Stimulated activated CD4-positive, alpha-beta T cell treated with anti-CD3 and anti-CD28 coated beads, Interleukin-12 subunit alpha, Interleukin-12 subunit beta, amount 100 ng/mL, for 48 hours (primary cell): Measurements from ENCODE around the gene SKI.
"Not testable (repeated sequence)": the region's sequence is repeated elsewhere in the genome, so short reads cannot be mapped to it uniquely, and the experiment has no call there.

Source experiments
- DNase-seq, 3 donors: peaks; one replicate each; pipeline ENCODE4 v3.0.0-alpha.2; 2020; ENCODE audit warnings: low read depth in 2 of 3, low spot score in 1 of 3

SKI gene

DNA sequence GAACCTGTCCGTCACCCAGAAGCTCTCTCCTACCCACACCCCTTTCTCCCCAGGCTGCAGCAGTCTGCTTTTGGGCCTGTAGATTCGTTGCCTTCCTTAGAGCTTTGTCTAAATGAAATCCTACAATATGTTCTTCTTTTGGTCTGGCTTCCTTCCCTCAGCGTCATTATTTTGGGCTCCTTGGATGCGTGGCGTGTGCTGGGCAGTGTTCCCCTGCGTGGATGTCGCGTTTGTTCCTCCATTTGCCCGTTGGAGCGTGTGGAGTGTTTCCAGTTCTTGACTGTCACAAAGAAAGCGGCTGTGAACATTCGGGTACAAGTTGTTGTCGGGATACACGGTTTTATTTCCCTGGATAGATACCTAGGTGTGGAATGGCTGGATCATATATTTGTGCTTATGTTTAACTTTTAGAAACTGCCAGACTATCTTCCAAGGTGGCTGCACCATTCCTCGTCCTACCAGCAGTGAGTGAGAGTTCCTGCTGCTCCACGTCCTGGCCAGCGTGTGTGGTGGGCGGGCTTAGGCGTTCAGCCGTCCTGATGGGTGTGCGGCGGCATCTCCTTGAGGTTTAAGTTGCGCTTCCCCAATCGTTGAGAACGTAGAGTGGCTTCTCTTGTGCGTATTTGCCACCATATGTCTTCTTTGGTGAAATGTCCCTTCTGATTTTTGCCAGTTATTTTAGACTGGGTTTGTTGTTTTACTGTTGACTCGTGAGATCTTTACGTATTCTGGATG, 31.7 kb downstream of the SKI start:
- no peak for DNase-seq

DNA sequence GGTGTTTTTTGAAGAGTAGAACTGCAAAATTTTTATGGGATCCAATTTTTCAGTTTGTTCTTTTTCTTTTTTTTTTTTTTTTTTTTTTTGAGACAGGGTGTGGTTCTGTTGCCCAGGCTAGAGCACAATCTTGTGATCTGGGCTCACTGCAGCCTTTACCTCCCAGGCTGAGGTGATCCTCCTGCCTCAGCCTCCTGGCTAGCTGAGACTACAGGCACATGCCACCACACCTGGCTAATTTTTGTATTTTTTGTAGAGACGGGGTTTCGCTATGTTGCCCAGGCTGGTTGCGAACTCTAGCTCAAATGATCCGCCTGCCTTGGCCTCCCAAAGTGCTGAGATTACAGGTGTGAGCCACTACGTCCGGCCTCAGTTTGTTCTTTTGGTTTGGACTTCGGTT, 32.4 kb downstream of the SKI start:
- not testable (repeated sequence) for DNase-seq

DNA sequence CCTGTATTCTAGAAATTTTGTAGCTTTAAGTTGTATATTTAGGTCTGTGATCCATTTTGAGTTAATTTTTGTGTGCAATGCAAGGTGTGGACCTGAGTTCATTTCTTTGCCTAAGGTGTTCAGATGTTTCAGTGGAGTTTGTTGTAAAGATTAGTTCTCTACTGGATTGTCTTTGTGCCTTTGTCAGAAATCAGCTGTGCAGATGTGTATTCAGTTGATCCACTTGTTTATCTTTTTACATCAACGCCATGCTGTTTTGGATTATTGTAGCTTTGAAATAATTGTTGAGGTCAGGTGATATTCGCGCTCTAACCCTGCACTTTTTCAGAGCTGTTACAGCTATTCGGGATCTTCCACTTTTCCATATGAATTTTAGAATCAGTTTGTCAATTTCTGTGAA, 32.8 kb downstream of the SKI start:
- DNase-seq: no peak

DNA sequence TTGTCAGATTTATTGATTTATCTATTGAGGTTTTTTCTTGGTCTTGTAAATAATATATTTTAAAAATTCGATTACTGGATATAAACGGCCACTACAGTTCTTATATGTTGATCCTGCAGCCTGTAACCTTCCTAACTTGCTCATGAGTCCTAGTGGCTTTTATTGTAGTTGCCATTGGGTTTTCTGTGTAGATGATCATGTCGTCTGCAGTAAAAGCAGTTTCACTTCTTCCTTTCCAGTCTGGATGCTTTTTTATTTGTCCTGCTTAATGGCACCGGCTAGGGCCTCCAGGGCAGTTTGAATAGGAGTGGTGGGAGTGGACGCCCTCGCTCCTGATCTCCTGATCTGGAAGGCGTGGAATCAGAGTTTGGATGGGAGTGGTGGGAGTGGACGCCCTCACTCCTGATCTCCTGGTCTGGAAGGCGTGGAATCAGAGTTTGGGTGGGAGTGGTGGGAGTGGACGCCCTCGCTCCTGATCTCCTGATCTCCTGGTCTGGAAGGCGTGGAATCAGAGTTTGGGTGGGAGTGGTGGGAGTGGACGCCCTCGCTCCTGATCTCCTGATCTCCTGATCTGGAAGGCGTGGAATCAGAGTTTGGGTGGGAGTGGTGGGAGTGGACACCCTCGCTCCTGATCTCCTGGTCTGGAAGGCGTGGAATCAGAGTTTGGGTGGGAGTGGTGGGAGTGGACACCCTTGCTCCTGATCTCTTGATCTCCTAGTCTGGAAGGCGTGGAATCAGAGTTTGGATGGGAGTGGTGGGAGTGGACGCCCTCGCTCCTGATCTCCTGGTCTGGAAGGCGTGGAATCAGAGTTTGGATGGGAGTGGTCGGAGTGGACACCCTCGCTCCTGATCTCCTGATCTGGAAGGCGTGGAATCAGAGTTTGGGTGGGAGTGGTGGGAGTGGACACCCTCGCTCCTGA, 33.6 kb downstream of the SKI start:
- not testable (repeated sequence) for DNase-seq

DNA sequence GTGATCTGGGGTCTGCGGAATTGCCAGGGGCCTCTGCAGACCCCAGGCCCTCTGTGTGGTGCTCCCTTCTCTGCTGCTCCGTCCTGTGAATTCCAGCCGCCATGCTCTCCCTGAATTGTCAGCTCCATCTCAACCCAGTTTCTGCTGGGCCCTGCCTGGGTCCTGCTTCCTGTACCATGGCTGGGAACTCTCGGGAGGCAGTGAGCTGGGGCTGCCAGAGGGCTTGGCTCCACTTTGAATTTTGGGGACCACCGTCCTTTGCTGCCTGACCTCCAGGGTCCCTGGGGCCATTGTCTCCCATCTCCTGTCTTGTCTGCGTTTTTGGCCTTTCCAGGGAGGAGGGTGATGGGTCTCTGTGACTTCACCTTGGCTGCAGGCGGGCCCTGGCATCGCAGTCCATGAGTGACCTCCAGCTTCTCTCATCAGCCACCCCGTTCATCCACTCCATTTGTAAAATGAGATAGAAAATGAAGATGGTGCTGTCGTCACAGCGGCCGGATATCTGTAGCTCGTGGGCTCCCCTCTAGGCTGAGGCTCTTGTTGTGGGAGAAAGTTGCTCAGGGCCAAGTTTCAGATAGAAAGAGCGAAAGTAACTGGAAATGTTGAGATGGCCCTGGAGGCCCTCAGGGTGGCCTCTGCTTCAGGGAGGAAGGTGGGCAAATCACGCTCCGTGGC, 38.3 kb downstream of the SKI start:
- DNase-seq: no peak

DNA sequence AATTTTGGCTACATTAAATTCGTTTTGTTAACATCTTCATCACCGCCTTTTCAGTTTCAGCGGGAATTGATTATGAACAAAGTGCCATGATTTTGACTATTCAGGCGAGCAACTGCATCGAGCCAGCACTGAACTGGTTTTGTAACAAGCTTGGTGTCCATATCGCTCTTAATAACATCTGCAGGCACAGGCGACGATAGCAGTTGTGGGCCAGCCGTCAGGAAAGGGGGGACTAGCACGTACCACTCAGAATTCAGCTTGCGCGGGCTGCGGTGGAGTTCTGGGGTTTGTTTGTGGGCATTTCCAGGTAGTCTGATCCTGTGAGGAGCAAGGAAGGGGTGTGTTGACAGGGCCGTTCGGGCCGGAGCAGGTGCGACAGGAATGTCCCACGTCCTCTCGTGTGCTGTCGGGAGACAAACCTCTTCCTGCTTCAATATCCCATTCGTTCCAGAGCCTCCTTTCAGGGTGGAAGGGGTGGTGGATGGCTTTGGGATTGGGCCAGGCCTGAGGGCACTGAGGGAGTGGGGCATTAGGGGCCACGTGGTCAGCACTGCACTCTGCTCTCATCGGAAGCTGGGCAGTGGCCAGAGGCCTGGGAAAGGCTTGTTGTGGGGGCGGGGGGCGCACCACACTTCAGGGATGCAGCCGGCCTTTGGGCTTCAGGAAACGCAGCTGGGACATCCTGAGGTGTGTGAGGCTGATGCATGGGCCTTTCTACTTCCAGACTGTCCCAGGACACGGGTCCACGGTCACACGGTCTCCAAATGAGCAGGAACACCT, 39.1 kb downstream of the SKI start:
- no peak for DNase-seq

DNA sequence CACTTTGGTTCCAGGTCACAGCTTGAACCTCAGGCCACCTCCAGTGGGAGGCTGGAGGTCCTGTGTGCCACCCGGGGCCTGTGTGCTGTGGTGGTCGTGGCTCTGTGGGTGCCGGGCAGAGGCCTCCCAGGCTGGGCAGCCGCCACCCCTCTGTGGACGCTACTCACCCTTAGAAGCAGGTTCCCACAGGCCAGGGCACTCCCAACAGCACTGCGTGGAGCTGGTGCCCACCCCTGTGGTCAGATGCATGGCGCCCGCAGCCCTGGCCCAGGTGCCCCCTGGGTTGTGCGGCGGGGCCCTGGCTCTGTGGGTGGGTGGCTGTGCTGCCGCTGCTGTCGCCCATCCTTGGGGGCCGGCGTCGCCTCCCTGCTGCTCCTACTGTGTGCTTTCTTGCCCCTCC, 39.7 kb downstream of the SKI start:
- DNase-seq: no peak

DNA sequence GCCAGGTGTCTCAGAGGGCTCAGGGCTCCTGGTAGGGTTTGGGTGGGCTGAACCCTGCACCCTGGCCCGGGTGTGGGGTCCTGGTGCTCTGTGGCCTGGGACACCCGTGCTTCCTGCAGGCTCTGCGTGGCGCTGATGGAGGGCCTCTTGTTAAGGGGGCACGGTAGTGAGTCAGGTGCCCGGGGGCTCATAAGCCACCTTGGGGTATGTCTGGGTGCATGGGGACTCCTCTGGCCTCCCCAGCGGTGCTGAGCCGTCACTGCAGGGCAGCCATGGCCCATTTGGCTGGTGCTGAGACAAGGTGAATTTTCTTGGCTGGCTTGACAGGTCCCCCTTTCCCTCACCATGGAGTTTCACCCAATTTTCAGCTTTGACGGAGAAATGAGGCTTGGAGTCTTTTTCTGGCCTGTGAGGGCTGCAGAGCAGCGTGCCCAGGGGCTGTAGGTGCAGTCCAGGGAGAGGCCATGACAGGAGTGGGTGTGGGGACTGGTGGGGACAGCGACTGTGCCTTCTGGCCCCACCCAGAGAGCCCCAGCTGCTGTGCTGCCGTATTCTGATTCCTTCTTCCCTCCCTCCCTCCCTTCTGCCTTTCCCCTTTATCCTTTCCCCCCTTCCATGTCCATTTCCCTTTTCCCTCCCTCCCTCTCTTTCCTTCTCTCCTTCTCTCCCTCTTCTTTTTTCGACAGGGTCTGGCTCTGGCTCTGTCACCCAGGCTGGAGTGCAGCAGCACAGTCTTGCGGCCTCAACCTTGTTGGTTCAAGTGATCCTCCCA, 40.4 kb downstream of the SKI start:
- DNase-seq: no peak

DNA sequence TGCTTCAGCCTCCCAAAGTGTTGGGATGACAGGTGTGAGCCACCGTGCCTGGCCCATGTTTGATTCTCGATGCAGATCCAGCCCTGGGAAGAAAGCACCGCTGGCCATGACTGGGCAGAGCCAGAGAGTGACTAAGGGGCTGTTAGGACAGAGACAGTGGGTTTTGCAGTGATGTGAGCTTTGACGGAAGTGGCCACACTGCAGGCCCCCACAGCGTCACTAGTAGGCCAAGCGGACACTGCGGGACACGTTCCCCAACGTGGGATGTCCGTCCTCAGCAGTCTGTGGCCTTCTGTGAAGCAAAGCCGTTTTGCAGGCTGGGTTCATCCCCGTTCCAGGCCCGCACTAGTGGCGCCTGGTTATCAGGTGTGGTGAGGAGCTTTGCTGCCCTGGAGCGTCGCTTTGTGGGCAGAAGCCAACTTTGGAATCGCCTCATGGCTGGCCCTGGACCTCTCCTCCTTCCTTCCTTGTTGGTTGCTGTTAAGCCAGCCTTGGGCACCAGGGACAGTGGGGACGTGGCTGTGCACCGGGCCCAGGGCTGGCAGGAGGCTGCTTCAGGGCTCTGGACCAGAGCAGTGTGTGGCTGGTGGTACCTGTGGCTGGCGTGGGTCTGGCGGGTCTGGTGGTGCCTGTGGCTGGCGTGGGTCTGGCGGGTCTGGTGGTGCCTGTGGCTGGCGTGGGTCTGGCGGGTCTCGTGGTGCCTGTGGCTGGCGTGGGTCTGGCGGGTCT, 41.2 kb downstream of the SKI start:
- no peak for DNase-seq

DNA sequence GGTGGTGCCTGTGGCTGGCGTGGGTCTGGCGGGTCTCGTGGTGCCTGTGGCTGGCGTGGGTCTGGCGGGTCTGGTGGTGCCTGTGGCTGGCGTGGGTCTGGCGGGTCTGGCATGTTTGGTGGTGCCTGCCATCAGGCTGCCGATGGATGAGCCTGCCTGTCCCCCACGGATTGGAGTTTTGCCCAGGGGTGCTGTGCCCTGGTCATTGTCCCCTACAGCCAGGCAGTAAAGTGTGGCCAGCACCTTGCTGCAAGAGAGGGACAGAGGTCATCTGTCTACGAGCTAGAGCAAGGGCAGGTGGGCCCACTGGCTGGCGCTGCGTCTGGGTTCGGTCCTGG, 41.8 kb downstream of the SKI start:
- DNase-seq: no peak

DNA sequence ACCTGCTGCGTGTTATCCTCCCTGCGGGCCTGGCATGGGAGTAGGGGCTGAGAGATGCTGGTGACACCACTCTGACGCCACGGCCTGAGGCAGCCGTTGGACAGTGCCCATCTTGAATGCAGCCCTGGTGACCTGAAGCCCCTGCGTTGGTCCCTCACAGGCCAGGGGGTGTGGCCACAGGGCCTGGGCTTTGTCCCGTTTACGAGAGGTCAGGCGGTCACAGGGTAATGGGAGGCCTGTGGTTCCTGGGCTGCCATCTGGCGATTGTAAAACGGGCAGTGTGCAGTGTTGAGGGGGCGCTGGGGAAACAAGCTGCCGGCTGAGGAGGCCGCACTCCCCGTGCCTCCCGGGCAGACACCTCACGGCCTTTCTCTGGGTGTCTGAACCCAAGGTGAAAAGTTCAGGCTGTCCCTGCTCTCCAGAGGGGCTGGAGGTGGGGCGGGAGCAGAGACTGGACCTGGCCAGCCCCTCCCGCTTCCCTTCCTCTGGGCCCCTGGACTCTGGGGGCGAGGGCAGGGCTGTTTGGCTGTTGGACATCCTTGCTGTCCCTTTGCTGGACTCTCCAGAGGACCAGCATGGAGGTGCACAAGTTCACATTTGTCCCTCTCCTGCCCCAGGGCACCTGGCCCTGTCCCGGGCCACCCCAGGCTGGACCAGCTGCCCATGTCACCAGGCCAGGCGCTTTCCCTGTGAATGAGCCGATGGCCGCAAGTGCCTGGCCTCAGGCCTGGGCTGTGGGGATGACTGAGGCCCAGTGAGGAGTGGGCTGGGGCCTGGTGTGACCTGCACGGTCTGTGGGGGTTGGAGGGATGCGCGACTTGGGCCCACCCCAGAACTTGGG, 42.4 kb downstream of the SKI start:
- DNase-seq: no peak

DNA sequence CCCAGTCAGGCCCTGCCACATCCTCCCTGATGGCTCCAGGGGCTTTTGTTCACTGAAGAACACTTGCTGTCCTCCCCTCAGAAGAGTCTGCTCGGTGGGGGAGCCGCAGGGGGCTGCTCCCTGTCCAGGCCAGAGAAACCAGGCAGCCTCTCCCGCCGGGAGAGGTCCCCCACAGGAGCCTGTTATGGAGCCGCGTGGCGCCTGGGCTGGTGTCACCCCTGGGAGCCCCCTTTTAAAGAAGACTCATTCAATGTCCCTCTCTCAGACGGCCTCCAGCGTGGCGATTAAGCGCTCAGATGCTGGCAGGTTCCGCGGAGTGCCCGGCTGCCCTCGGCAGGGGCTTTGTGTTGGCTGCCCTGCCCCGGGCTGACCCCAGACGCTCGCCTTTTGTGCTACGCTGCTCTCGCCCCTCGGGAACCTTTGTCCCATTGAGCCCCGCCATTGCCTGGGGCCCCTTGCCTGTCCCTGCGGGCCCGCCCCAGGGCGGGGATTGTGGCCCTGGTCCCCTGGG, 43.1 kb downstream of the SKI start:
- no peak for DNase-seq

DNA sequence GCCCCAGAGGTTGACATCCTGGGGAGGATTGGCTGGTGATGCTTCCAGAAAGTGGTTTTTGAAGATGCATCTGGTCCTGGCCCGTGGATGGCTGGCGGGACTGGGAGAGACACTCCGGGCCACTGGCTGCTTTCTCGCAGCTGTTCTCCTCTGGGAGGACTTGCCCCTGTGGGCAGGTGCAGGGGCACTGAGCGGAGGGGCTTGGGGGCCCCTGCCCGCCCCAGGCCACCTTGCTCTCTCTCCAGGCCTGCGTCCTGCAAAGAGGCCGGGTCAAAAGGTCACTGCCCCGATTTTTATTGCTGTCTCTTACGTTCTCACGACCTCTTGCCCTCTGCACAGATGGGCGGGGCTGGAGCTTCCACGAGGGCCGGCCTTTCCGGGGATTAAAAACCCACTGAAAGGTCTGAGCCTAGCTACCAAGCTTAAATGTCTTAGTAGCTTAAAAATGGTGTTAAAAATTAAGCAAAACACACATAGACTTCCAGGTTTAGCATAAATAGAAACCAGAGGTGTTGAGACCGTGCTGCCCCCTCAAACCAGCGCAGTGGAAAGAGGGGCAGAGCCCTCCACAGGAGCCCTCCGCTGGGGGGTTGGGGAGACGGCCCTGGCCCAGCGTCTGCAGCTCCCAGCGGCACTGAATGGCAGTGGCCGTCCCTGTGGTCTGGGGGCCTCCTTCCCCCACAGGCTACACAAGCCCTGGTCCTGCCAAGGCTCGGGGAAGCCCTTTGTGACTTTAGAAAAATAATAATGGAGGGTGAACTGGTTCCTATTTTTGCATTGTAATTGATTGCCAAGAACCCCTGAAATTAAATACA, 43.9 kb downstream of the SKI start:
- no peak for DNase-seq

DNA sequence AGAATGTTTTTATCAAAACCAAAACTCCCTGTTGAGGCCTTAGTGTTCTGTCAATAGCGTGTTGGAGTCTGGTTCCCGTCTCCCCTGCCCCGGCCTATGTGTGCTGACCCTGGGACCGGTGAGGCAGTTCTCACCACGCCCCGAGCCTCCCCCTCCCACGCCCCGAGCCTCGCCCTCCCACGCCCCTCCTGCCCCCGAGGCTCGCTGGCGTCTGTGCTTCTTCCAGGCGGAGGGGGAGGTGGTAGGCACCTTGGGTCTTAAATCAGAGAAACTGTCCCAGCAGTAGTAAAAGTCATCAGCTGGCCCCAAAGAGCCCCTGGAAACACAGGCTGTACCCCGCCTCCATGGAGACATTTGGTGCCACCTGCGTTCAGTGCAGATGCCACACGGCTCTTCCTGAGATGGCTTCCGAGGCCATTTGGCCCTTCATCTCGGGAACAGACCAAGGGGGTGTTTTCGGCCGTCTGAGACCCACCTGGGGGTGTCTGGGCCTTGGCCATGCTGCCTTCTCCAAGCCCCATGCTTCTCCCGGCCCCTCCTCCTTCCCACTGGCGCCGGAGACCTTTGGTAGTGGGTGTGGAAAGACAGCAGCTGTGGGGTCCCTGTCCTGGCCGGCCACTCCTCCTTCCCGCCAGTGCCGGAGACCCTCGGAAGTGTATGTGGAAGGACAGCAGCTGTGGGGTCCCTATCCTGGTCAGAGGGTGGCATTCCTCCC, 44.7 kb downstream of the SKI start:
- no peak for DNase-seq

DNA sequence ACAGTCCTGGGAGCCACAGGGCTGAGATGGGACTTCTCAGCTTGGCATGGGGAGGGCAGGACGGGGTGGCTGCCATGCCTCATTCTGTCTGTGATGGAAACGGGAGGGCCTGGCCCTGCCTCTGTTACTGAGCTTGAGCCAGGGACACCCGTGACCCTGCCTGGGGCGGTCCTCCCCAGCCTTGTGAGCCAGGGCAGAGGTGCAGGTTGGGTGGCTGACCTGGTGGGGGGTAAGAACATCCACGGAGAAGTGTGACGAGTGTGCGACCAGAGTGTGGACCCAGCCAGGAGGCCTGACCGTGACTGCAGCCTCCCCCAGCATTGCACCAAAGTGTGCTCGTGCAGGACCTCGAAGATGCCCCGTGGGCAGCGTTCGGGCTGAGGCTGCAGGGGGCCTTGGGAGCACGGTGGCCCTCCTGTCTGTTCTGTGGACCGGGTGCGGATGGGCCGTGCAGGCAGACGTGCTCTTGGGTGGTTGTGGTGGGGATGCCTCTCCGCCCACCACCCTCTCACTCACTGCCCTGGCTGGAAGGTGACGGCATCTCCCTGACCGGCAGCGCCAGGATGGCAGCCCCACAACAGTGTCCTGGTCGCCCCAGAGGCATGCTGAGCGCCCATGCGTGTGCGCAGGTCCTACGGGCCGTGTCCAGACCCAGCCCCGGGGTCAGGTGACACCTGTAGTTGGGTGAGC, 45.4 kb downstream of the SKI start:
- DNase-seq: no peak

DNA sequence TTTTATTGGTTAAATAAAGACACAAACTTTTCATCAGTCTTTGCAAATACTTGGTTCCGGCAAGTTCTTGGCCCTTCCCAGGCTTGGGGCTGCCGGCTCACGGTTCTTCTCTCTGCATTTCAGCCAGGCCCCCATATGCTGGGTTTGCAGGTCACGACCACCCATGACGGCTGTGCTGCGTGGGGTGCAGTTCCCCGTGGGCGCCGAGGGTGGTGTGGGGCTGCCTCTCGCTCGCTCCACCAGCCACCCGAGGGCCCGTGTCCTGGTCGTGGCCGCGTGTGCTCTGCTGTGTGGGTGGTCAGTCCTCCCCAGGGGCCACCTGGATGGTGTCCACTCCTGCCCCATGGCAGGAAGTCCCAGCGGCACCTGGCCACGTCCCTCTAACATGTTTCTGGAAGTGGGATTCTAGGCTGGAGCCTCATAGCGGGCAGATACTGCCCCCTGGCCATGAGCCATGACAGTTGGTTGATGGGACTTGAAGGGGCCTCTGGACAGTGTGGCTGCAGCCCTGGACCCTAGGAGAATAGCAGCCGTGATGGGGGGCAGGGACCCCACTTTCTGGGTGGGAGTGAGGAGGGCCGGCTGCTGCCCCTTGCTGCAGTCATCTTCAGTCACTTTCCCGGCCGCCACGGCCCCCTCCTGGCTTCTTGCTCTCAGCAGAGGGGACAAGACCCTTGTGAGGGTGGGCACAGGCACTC, 46.3 kb downstream of the SKI start:
- DNase-seq: no peak
